Osteocyte (in vitro differentiated cells): ENCODE data around the gene SCGB3A1. TPM values are rescaled to one million over a fixed set of nuclear protein-coding genes. Genes with fewer than 3 reads are reported as not detected.

Experiments
- DNase-seq: peaks from one replicate; pipeline ENCODE4 v3.0.0; 2021; ENCODE audit warnings: mixed read lengths; ENCODE audit not compliant: unreplicated experiment; ENCODE audit errors: extremely low spot score
- H3K27ac Mint-ChIP-seq: one replicate; pipeline ENCODE4 v1.8.0; 2021; ENCODE audit warnings: mild to moderate bottlenecking, mixed read lengths; ENCODE audit not compliant: unreplicated experiment
- H3K27me3 Mint-ChIP-seq: one replicate; pipeline ENCODE4 v1.8.0; 2021; ENCODE audit warnings: mixed read lengths; ENCODE audit not compliant: unreplicated experiment
- H3K36me3 Mint-ChIP-seq: one replicate; pipeline ENCODE4 v1.8.0; 2021; ENCODE audit warnings: mixed read lengths; ENCODE audit not compliant: unreplicated experiment
- H3K4me1 Mint-ChIP-seq: one replicate; pipeline ENCODE4 v1.8.0; 2021; ENCODE audit warnings: mixed read lengths; ENCODE audit not compliant: unreplicated experiment
- H3K4me3 Mint-ChIP-seq: one replicate; pipeline ENCODE4 v1.8.0; 2021; ENCODE audit warnings: mild to moderate bottlenecking, moderate library complexity, mixed read lengths; ENCODE audit not compliant: unreplicated experiment
- H3K9me3 Mint-ChIP-seq: one replicate; pipeline ENCODE4 v1.8.0; 2021; ENCODE audit warnings: mixed read lengths; ENCODE audit not compliant: unreplicated experiment
- total RNA-seq: library from RNA; stranded (reverse); gene quantifications from 2 replicates; pipeline ENCODE4 v1.2.1, GENCODE V29; 2021
- TF ChIP-seq, protein P1 (sequence below): fragments of 200-600 bp; sonication (generic); IDR thresholded peaks from 2 replicates; pipeline ENCODE4 v1.5.0; 2021; ENCODE audit warnings: antibody characterized with exemption, mild to moderate bottlenecking, moderate library complexity

SCGB3A1 gene
- total RNA-seq, 1 donor from 2014 or later = not detected

GRCh38 chr5:180636403-180637075 lies 45.2 kb upstream of the SCGB3A1 start:
- no peaks in the 10 kb centered on the region for H3K4me1 Mint-ChIP-seq
- H3K27ac Mint-ChIP-seq = no peak overlapping the region

GRCh38 chr5:180636016-180636402 lies 44.7 kb upstream of the SCGB3A1 start:
- no peaks in the 10 kb centered on the region for H3K4me1 Mint-ChIP-seq
- no peaks in the 10 kb centered on the region for H3K27me3 Mint-ChIP-seq
- H3K36me3 Mint-ChIP-seq = no peaks in the 10 kb centered on the region
- no peaks in the 10 kb centered on the region for H3K9me3 Mint-ChIP-seq
- H3K27ac Mint-ChIP-seq = no peak overlapping the region
- TF ChIP-seq, protein P1, sequence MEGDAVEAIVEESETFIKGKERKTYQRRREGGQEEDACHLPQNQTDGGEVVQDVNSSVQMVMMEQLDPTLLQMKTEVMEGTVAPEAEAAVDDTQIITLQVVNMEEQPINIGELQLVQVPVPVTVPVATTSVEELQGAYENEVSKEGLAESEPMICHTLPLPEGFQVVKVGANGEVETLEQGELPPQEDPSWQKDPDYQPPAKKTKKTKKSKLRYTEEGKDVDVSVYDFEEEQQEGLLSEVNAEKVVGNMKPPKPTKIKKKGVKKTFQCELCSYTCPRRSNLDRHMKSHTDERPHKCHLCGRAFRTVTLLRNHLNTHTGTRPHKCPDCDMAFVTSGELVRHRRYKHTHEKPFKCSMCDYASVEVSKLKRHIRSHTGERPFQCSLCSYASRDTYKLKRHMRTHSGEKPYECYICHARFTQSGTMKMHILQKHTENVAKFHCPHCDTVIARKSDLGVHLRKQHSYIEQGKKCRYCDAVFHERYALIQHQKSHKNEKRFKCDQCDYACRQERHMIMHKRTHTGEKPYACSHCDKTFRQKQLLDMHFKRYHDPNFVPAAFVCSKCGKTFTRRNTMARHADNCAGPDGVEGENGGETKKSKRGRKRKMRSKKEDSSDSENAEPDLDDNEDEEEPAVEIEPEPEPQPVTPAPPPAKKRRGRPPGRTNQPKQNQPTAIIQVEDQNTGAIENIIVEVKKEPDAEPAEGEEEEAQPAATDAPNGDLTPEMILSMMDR = no peak
- H3K4me3 Mint-ChIP-seq = no peak overlapping the region
- DNase-seq = no peak

More at GRCh38 chr5:180636403-180637075, 45.2 kb upstream of the SCGB3A1 start:
- Mint-ChIP-seq H3K4me3 (no peak overlapping the region), H3K36me3 (no peaks in the 10 kb centered on the region), H3K9me3 (no peaks in the 10 kb centered on the region), H3K27me3 (no peaks in the 10 kb centered on the region)
- TF ChIP-seq, protein P1 = no peak
- DNase-seq = no peak

GRCh38 chr5:180633283-180634177 lies 42.2 kb upstream of the SCGB3A1 start:
- no peak overlapping the region for H3K4me3 Mint-ChIP-seq
- TF ChIP-seq, protein P1 = no peak
- no peaks in the 10 kb centered on the region for H3K4me1 Mint-ChIP-seq
- no peaks in the 10 kb centered on the region for H3K27me3 Mint-ChIP-seq
- H3K9me3 Mint-ChIP-seq = no peaks in the 10 kb centered on the region
- DNase-seq = no peak
- no peaks in the 10 kb centered on the region for H3K36me3 Mint-ChIP-seq
- no peak overlapping the region for H3K27ac Mint-ChIP-seq

- TF ChIP-seq, protein P1 = no peak
- Mint-ChIP-seq H3K27ac (no peak overlapping the region), H3K36me3 (no peaks in the 10 kb centered on the region), H3K27me3 (no peaks in the 10 kb centered on the region), H3K4me1 (no peaks in the 10 kb centered on the region), H3K4me3 (no peak overlapping the region), H3K9me3 (no peaks in the 10 kb centered on the region)
- no peak for DNase-seq
Measured at GRCh38 chr5:180632768-180633167, 41.5 kb upstream of the SCGB3A1 start.
